NCI-H748 treated with DMSO at 0.1 percent for 48 hours (cell line): ENCODE data around the gene THBS2.
"Not testable (repeated sequence)": the region's sequence is repeated elsewhere in the genome, so short reads cannot be mapped to it uniquely, and the experiment has no call there.

Source experiments
- DNase-seq: peaks from one replicate; lab custom pipeline; 2025; lab: John Stamatoyannopoulos, UW

The THBS2 gene

GRCh38 chr6:169184419-169184818 lies 69.2 kb downstream of the THBS2 start:
- no peak for DNase-seq

GRCh38 chr6:169183233-169183632 lies 70.4 kb downstream of the THBS2 start:
- DNase-seq = no peak

GRCh38 chr6:169179831-169180230 lies 73.8 kb downstream of the THBS2 start:
- not testable (repeated sequence) for DNase-seq

GRCh38 chr6:169177516-169178166 lies 76.0 kb downstream of the THBS2 start:
- DNase-seq = no peak

GRCh38 chr6:169176361-169176991 lies 77.2 kb downstream of the THBS2 start:
- DNase-seq = no peak

- no peak for DNase-seq
These were observed 78.2 kb downstream of the THBS2 start for GRCh38 chr6:169175360-169175887.

GRCh38 chr6:169174516-169175359 lies 78.9 kb downstream of the THBS2 start:
- DNase-seq = no peak

- DNase-seq = no peak
These were observed 79.9 kb downstream of the THBS2 start for GRCh38 chr6:169173532-169174268.

- DNase-seq = no peak
These were observed 80.7 kb downstream of the THBS2 start for GRCh38 chr6:169172946-169173345.

- DNase-seq = no peak
These were observed 81.2 kb downstream of the THBS2 start for GRCh38 chr6:169172456-169172855.

GRCh38 chr6:169171951-169172350 lies 81.7 kb downstream of the THBS2 start:
- DNase-seq = no peak

- DNase-seq = no peak
These were observed 82.6 kb downstream of the THBS2 start for GRCh38 chr6:169171016-169171415.

GRCh38 chr6:169170583-169170955 lies 83.1 kb downstream of the THBS2 start:
- no peak for DNase-seq

- DNase-seq = no peak
These were observed 83.6 kb downstream of the THBS2 start for GRCh38 chr6:169169941-169170582.

GRCh38 chr6:169169375-169169774 lies 84.3 kb downstream of the THBS2 start:
- no peak for DNase-seq

- no peak for DNase-seq
These were observed 84.9 kb downstream of the THBS2 start for GRCh38 chr6:169168706-169169105.

GRCh38 chr6:169168302-169168630 lies 85.4 kb downstream of the THBS2 start:
- DNase-seq = no peak

- DNase-seq = no peak
These were observed 85.9 kb downstream of the THBS2 start for GRCh38 chr6:169167581-169168301.

- DNase-seq = no peak
These were observed 86.6 kb downstream of the THBS2 start for GRCh38 chr6:169166896-169167580.
